Activated T-helper 1 cell treated with anti-CD3 and anti-CD28 coated beads, Interleukin-12 subunit alpha, Interleukin-12 subunit beta, Interleukin-2, Interleukin-4 antibody, amounts not matched to agents 30 ng/mL and 10 ng/mL and 1 ng/mL, durations not matched to agents 14 hours and 24 hours and 36 hours (primary cell): ENCODE results near the gene UBXN10. TPM values are rescaled to one million over a fixed set of nuclear protein-coding genes. Genes with fewer than 3 reads are reported as not detected.

Source experiments
- DNase-seq: peaks from one replicate; pipeline ENCODE4 v3.0.0; 2021; ENCODE audit warnings: low spot score
- H3K27ac Mint-ChIP-seq: one replicate; pipeline ENCODE4 v1.8.0; 2021; ENCODE audit warnings: mild to moderate bottlenecking, mixed read lengths
- H3K27me3 Mint-ChIP-seq: one replicate; pipeline ENCODE4 v1.8.0; 2022; ENCODE audit warnings: mild to moderate bottlenecking, moderate library complexity, mixed read lengths; ENCODE audit not compliant: insufficient read depth
- H3K36me3 Mint-ChIP-seq: one replicate; pipeline ENCODE4 v1.8.0; 2021; ENCODE audit warnings: low read depth, mixed read lengths
- H3K4me1 Mint-ChIP-seq: one replicate; pipeline ENCODE4 v1.8.0; 2021; ENCODE audit warnings: low read depth, mixed read lengths
- H3K4me3 Mint-ChIP-seq: one replicate; pipeline ENCODE4 v1.8.0; 2021; ENCODE audit warnings: mild to moderate bottlenecking, moderate library complexity, mixed read lengths
- H3K9me3 Mint-ChIP-seq: one replicate; pipeline ENCODE4 v1.8.0; 2021; ENCODE audit warnings: mixed read lengths
- intact Hi-C: fragments of 100-400 bp; cut with micrococcal nuclease; formaldehyde crosslinking; loops from one replicate; pipeline ENCODE4 v1.15.1; 2024
- total RNA-seq: library from RNA; stranded (reverse); gene quantifications from 2 replicates; pipeline ENCODE4 v1.2.3, GENCODE V29; 2022

Gene UBXN10
- 2.5 and 2.9 TPM in 2 replicates for total RNA-seq

- intact Hi-C loops: loop anchor here (1.0 to 10.0 kb wide), 8 partner anchors 9 to 1234 kb away; partner anchors contain the start of gene PINK1
- peak within 1 kb of the TSS; percentile 90 for H3K27ac Mint-ChIP-seq
- peak; percentile 64 for DNase-seq
- peaks cover 63% of the 10 kb centered on the region for H3K4me1 Mint-ChIP-seq
- H3K36me3 Mint-ChIP-seq: peaks cover 10% of the 10 kb centered on the region
- peak within 1 kb of the TSS; percentile 86 for H3K4me3 Mint-ChIP-seq
- peaks cover 11% of the 10 kb centered on the region for H3K27me3 Mint-ChIP-seq
- no peaks in the 10 kb centered on the region for H3K9me3 Mint-ChIP-seq
These were observed at the start of gene UBXN10, which contains the start of gene PLA2G2C for GRCh38 chr1:20185834-20186782. Gene UBXN10 (plus strand): TSS chr1:20186096. CDS start chr1:20190562, 4,466 bp downstream. Gene PLA2G2C (minus strand): TSS chr1:20186518. CDS start chr1:20177363, 9,155 bp downstream.

GRCh38 chr1:20136249-20136648, 49.6 kb upstream of the UBXN10 start:
- Mint-ChIP-seq H3K4me1 (no peaks in the 10 kb centered on the region), H3K27me3 (peaks cover 11% of the 10 kb centered on the region), H3K4me3 (no peak overlapping the region), H3K27ac (no peak overlapping the region), H3K9me3 (no peaks in the 10 kb centered on the region), H3K36me3 (no peaks in the 10 kb centered on the region)
- intact Hi-C loops: no loop called here
- DNase-seq: no peak

GRCh38 chr1:20137055-20137454, 48.8 kb upstream of the UBXN10 start:
- DNase-seq: no peak
- no peaks in the 10 kb centered on the region for H3K9me3 Mint-ChIP-seq
- no peak overlapping the region for H3K27ac Mint-ChIP-seq
- intact Hi-C loops: no loop called here
- peaks cover 11% of the 10 kb centered on the region for H3K27me3 Mint-ChIP-seq
- no peaks in the 10 kb centered on the region for H3K4me1 Mint-ChIP-seq
- H3K36me3 Mint-ChIP-seq: no peaks in the 10 kb centered on the region
- H3K4me3 Mint-ChIP-seq: no peak overlapping the region

GRCh38 chr1:20137604-20138003, 48.3 kb upstream of the UBXN10 start:
- DNase-seq: no peak
- H3K9me3 Mint-ChIP-seq: no peaks in the 10 kb centered on the region
- H3K27me3 Mint-ChIP-seq: peaks cover 10% of the 10 kb centered on the region
- no peaks in the 10 kb centered on the region for H3K4me1 Mint-ChIP-seq
- H3K27ac Mint-ChIP-seq: no peak overlapping the region
- intact Hi-C loops: no loop called here
- H3K36me3 Mint-ChIP-seq: no peaks in the 10 kb centered on the region
- no peak overlapping the region for H3K4me3 Mint-ChIP-seq

- intact Hi-C loops: no loop called here
- Mint-ChIP-seq H3K9me3 (no peaks in the 10 kb centered on the region), H3K4me3 (no peak overlapping the region), H3K4me1 (no peaks in the 10 kb centered on the region), H3K27ac (no peak overlapping the region), H3K27me3 (peaks cover 7% of the 10 kb centered on the region), H3K36me3 (no peaks in the 10 kb centered on the region)
- no peak for DNase-seq
These were observed 47.5 kb upstream of the UBXN10 start for GRCh38 chr1:20138346-20138745.

- Mint-ChIP-seq H3K36me3 (no peaks in the 10 kb centered on the region), H3K4me1 (no peaks in the 10 kb centered on the region), H3K27me3 (peaks cover 5% of the 10 kb centered on the region), H3K27ac (no peak within 1 kb of the TSS), H3K4me3 (no peak within 1 kb of the TSS), H3K9me3 (no peaks in the 10 kb centered on the region)
- intact Hi-C loops: no loop called here
- DNase-seq: no peak
These were observed 46.8 kb upstream of the UBXN10 start, which contains the start of gene PLA2G2F for GRCh38 chr1:20138961-20139550. Gene PLA2G2F (plus strand): TSS chr1:20139323. CDS start chr1:20139428, 105 bp downstream.

- H3K4me1 Mint-ChIP-seq: no peaks in the 10 kb centered on the region
- intact Hi-C loops: no loop called here
- no peak for DNase-seq
- no peak overlapping the region for H3K27ac Mint-ChIP-seq
- no peak overlapping the region for H3K4me3 Mint-ChIP-seq
- peaks cover 4% of the 10 kb centered on the region for H3K27me3 Mint-ChIP-seq
- H3K36me3 Mint-ChIP-seq: no peaks in the 10 kb centered on the region
- H3K9me3 Mint-ChIP-seq: no peaks in the 10 kb centered on the region
These were observed 45.9 kb upstream of the UBXN10 start for GRCh38 chr1:20139776-20140612.

- DNase-seq: no peak
- Mint-ChIP-seq H3K36me3 (no peaks in the 10 kb centered on the region), H3K27ac (no peak overlapping the region), H3K4me3 (no peak overlapping the region), H3K4me1 (no peaks in the 10 kb centered on the region), H3K27me3 (peaks cover 4% of the 10 kb centered on the region), H3K9me3 (no peaks in the 10 kb centered on the region)
- intact Hi-C loops: no loop called here
These were observed 44.9 kb upstream of the UBXN10 start for GRCh38 chr1:20141001-20141400.

- no peak overlapping the region for H3K4me3 Mint-ChIP-seq
- no peaks in the 10 kb centered on the region for H3K4me1 Mint-ChIP-seq
- intact Hi-C loops: no loop called here
- peaks cover 4% of the 10 kb centered on the region for H3K27me3 Mint-ChIP-seq
- no peaks in the 10 kb centered on the region for H3K36me3 Mint-ChIP-seq
- no peaks in the 10 kb centered on the region for H3K9me3 Mint-ChIP-seq
- no peak overlapping the region for H3K27ac Mint-ChIP-seq
- no peak for DNase-seq
These were observed 44.4 kb upstream of the UBXN10 start for GRCh38 chr1:20141466-20141865.

GRCh38 chr1:20142001-20142710, 43.7 kb upstream of the UBXN10 start:
- Mint-ChIP-seq H3K4me3 (no peak overlapping the region), H3K9me3 (no peaks in the 10 kb centered on the region), H3K4me1 (no peaks in the 10 kb centered on the region)

GRCh38 chr1:20143318-20143717, 42.6 kb upstream of the UBXN10 start:
- Mint-ChIP-seq H3K9me3 (no peaks in the 10 kb centered on the region), H3K27ac (no peak overlapping the region), H3K4me3 (no peak overlapping the region)

More at GRCh38 chr1:20142001-20142710, 43.7 kb upstream of the UBXN10 start:
- no peak overlapping the region for H3K27ac Mint-ChIP-seq
- intact Hi-C loops: no loop called here
- DNase-seq: no peak
- peaks cover 4% of the 10 kb centered on the region for H3K27me3 Mint-ChIP-seq
- H3K36me3 Mint-ChIP-seq: no peaks in the 10 kb centered on the region

More at GRCh38 chr1:20143318-20143717, 42.6 kb upstream of the UBXN10 start:
- Mint-ChIP-seq H3K27me3 (peaks cover 1% of the 10 kb centered on the region), H3K4me1 (no peaks in the 10 kb centered on the region), H3K36me3 (no peaks in the 10 kb centered on the region)
- intact Hi-C loops: no loop called here
- DNase-seq: no peak
